Rectal smooth muscle tissue (tissue), 1 donor: ENCODE measurements around the gene CBARP.

Source experiments
- H3K27ac ChIP-seq: one replicate; pipeline ENCODE4 v1.7.0; 2013; ENCODE audit warnings: low read depth, low read length, inconsistent platforms
- H3K27me3 ChIP-seq: one replicate; pipeline ENCODE4 v1.7.0; 2013; ENCODE audit warnings: low read length; ENCODE audit not compliant: control insufficient read depth, insufficient read depth
- H3K36me3 ChIP-seq: one replicate; pipeline ENCODE4 v1.7.0; 2013; ENCODE audit warnings: low read length; ENCODE audit not compliant: control insufficient read depth, insufficient read depth
- H3K4me1 ChIP-seq: one replicate; pipeline ENCODE4 v1.7.0; 2013; ENCODE audit warnings: low read length; ENCODE audit not compliant: control insufficient read depth, insufficient read depth
- H3K4me3 ChIP-seq: one replicate; pipeline ENCODE4 v1.7.0; 2013; ENCODE audit warnings: low read length
- H3K9ac ChIP-seq: one replicate; pipeline ENCODE4 v1.7.0; 2013; ENCODE audit warnings: low read length

The CBARP gene

GRCh38 chr19:1237754-1238368 lies at the start of gene CBARP:
Gene CBARP (minus strand): TSS chr19:1238005. CDS start chr19:1236100, 1,905 bp downstream.
- Histone ChIP-seq H3K27ac (peak within 1 kb of the TSS; percentile 0), H3K36me3 (no peaks in the 10 kb centered on the region), H3K27me3 (peaks cover 4% of the 10 kb centered on the region), H3K4me3 (peak within 1 kb of the TSS; percentile 54), H3K4me1 (peaks cover 10% of the 10 kb centered on the region), H3K9ac (no peak within 1 kb of the TSS)

DNA sequence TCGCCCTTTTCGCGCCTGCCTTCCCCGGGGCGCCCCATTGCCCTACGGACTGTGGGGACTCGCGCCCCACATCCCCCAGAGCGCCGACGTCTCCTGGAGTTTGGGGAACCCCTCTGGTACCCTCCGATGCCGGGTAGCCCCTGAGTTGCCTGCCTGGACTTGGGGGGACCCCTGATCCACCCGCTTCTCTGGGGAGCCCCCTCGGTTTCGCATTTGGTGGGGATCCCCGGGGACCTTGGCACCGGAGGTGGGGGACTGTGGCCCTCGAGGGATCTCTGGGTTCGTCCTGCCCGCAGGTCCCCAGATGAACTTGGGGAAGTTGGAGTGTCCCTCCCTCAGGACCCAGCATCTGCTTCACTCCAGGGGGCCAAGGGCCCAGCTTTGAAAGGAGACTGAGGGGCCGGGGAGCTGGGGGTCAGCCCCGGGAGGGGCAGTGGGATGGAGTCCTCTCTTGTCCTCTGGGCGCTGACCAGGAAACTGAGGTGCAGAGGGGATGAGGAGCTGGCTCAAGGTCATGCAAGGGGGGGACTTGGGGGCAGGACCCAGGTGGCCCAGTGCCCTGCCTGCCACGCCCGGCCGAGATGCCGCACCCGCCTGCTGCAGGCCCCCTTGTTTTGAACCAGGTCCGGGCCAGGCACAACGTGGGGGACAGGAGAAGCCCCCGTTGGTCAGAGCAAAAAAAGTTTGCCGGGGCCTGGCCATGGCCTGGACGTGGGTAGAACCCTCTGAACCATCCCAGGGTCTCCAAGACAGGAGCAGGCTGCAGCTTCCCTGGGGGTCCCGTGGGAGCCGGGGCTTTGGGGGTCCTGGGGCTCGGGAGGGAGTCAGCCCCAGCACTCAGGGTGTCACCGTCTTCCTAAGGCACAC lies 48.9 kb upstream of the CBARP start:
- Histone ChIP-seq H3K27me3 (peaks cover 38% of the 10 kb centered on the region), H3K9ac (no peak overlapping the region), H3K36me3 (no peaks in the 10 kb centered on the region), H3K4me3 (peak overlapping the region; percentile 27), H3K4me1 (no peaks in the 10 kb centered on the region), H3K27ac (no peak overlapping the region)

DNA sequence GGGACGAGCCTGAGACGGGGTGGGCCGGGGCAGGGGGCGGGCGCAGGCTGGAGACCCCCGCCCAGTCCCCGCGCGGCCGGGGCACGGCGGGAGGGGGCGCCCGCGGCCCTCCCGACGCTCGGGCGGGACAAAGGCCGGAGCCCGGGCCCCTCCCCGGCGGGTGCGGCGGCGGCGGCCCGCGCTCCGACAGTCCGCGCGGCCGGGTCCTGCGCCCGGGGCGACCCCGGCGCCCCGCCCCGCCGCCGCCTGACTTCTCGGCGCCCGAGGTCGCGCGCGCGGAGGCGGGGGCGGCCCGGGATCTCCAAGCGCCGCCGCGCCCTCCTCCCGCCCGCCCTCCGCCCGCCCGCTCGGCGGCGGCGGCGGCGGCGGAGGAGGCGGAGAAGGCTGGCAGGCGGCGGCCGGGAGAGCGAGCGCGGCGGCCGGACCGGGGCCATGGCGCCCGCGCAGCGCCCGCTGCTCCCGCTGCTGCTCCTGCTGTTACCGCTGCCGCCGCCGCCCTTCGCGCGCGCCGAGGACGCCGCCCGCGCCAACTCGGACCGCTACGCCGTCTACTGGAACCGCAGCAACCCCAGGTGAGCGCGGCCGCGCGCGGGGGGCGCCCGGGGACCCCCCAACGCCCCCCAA lies 48.0 kb upstream of the CBARP start, which contains the start of gene EFNA2:
EFNA2 (plus strand) TSS at position 137 of the 624 bp plus-strand sequence; CDS start at position 433, 296 bp downstream.
- Histone ChIP-seq H3K4me3 (peak within 1 kb of the TSS; percentile 27), H3K27ac (no peak within 1 kb of the TSS), H3K4me1 (no peaks in the 10 kb centered on the region), H3K9ac (no peak within 1 kb of the TSS), H3K27me3 (peaks cover 34% of the 10 kb centered on the region), H3K36me3 (no peaks in the 10 kb centered on the region)

GRCh38 chr19:1284979-1285736 lies 47.4 kb upstream of the CBARP start:
- Histone ChIP-seq H3K27ac (no peak overlapping the region), H3K27me3 (peaks cover 32% of the 10 kb centered on the region), H3K4me3 (no peak overlapping the region), H3K36me3 (no peaks in the 10 kb centered on the region), H3K9ac (no peak overlapping the region), H3K4me1 (no peaks in the 10 kb centered on the region)

DNA sequence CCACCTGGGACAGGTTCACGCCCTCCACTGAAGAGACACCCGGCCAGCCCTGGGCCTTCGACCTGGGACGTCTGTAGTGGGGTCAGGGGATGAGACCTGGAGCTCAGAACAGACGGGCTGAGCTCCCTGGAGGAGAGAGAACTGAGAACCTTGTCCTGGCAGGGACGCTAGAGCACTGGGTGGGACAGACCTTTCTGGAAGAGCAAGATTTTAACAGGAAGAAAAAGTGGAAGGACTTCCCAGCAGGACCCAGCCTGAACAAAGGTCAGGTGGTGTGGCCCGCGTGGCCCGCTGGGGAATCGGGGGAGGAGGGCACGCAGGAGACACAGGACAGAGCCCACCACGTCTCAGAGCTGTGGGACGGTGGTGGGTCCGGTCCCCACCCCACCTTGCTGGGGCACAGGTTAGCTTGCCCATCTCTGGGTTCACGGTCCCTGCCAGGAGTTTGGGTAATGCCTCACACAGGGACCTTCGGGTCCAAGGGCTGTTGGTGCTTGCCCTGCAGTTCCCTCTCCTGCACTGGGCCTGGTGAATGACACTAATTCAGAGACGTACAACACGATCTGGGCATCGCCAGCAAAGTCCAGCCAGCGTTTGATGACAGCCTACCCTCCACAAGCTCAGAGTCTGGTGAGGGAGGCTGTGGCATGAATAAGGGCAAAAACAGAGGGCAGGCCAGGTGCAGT lies 46.6 kb upstream of the CBARP start:
- Histone ChIP-seq H3K36me3 (no peaks in the 10 kb centered on the region), H3K4me3 (no peak overlapping the region), H3K4me1 (no peaks in the 10 kb centered on the region), H3K27me3 (peaks cover 32% of the 10 kb centered on the region), H3K27ac (no peak overlapping the region), H3K9ac (no peak overlapping the region)

DNA sequence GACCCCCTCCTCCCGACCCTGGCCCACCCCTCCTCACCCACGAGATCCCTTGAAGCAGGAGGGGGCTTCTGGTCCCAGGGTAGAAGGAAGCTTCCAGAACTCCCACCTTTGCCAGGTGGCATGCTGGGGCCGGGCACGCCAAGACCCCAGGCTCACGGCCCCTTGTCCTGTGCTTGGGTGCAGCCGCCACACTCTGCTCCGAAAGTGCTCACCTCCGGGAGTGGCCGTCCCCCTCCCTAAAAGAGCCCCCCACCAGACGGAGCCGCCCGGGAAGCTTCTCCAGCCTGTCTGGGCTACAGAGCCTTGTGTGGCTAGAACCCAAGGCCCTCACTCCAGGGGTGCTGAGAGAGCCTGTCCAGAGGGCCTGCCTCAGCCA lies 46.1 kb upstream of the CBARP start:
- Histone ChIP-seq H3K27me3 (peaks cover 32% of the 10 kb centered on the region), H3K27ac (no peak overlapping the region), H3K4me3 (peak overlapping the region; percentile 36), H3K9ac (no peak overlapping the region), H3K36me3 (peaks cover 3% of the 10 kb centered on the region), H3K4me1 (no peaks in the 10 kb centered on the region)

GRCh38 chr19:1283207-1283916 lies 45.6 kb upstream of the CBARP start:
- Histone ChIP-seq H3K27me3 (peaks cover 31% of the 10 kb centered on the region), H3K4me1 (no peaks in the 10 kb centered on the region), H3K4me3 (peak overlapping the region; percentile 36), H3K36me3 (peaks cover 5% of the 10 kb centered on the region), H3K27ac (no peak overlapping the region), H3K9ac (no peak overlapping the region)

DNA sequence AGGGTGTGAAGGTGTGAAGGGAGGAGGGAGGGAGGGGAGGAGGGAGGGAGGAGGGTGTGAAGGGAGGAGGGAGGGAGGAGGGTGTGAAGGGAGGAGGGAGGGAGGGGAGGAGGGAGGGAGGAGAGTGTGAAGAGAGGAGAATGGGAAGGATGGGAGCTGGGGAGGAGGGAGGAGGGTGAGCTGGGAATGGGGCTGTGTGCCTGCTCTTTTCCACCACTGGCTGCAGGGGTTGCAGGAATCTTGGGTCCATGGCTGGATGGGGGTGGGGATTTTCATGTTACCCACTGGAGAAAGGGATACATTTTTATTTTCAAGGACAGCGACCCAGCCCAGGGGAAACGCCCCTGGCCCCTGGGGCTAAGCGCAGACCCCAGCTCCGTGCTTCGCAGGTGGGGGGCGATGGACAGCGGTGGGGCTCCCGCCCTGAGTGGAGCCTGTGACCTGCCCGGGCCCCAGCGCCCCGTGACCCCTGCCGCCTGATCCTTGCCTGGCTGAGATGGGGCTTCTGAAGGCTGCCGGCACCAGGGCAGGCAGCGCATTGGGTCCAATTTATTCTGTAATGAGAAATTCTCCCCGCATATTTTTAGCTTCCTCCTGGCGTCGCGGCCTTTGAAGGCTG lies 44.9 kb upstream of the CBARP start:
- peak overlapping the region; percentile 27 for H3K4me3 ChIP-seq
- H3K27ac ChIP-seq, result no peak overlapping the region
- H3K4me1 ChIP-seq, result no peaks in the 10 kb centered on the region
- no peak overlapping the region for H3K9ac ChIP-seq
- peaks cover 24% of the 10 kb centered on the region for H3K27me3 ChIP-seq
- peaks cover 5% of the 10 kb centered on the region for H3K36me3 ChIP-seq

- peaks cover 22% of the 10 kb centered on the region for H3K27me3 ChIP-seq
- H3K36me3 ChIP-seq, result peaks cover 5% of the 10 kb centered on the region
- no peak overlapping the region for H3K4me3 ChIP-seq
- H3K4me1 ChIP-seq, result no peaks in the 10 kb centered on the region
- no peak overlapping the region for H3K9ac ChIP-seq
- no peak overlapping the region for H3K27ac ChIP-seq
Measured at GRCh38 chr19:1281569-1282287, 43.9 kb upstream of the CBARP start.

- H3K36me3 ChIP-seq, result peaks cover 5% of the 10 kb centered on the region
- no peak overlapping the region for H3K27ac ChIP-seq
- H3K9ac ChIP-seq, result no peak overlapping the region
- H3K27me3 ChIP-seq, result peaks cover 18% of the 10 kb centered on the region
- peaks cover 6% of the 10 kb centered on the region for H3K4me1 ChIP-seq
- no peak overlapping the region for H3K4me3 ChIP-seq
Measured at GRCh38 chr19:1280636-1281568, 43.1 kb upstream of the CBARP start.
